ENCODE results near the gene FHL1. TPM values are rescaled to one million over a fixed set of nuclear protein-coding genes. Genes with fewer than 3 reads are reported as not detected.

The FHL1 gene

GRCh38 chrX:136260776-136261175, 113.4 kb downstream of the FHL1 start:
- H3K27me3 ChIP-seq (ENCODE audit: control insufficient read depth in 3 of 3, insufficient read depth in 3 of 3, low read depth in 1 of 3, low read length in 3 of 3) = peaks cover 0 to 30% (median 0%) of the 10 kb centered on the region in 3 experiments
- H3K4ac ChIP-seq (ENCODE audit: low read length) = no peak overlapping the region
- H3K14ac ChIP-seq (ENCODE audit: low read length) = no peak overlapping the region
- no peak overlapping the region for H2BK15ac ChIP-seq (ENCODE audit: low read length)
- no peak overlapping the region for H2BK12ac ChIP-seq (ENCODE audit: low read length)
- no peak overlapping the region for H3K23ac ChIP-seq (ENCODE audit: low read depth, low read length, poor library complexity)
- no peak overlapping the region for H3K4me2 ChIP-seq (ENCODE audit: insufficient read depth, low read length, poor library complexity, severe bottlenecking)
- H2AK5ac ChIP-seq (ENCODE audit: low read depth, low read length) = no peak overlapping the region
- no peak overlapping the region for H3K4me3 ChIP-seq (ENCODE audit: low read length in 2 of 2)
- H2BK120ac ChIP-seq (ENCODE audit: low read depth, low read length) = no peak overlapping the region
- no peak overlapping the region for H3K27ac ChIP-seq (replicated peaks; ENCODE audit: low read length)
- no peak overlapping the region for H4K91ac ChIP-seq (ENCODE audit: low read depth, low read length, poor library complexity)
- no peak for DNase-seq (ENCODE audit: low spot score)
- no peaks in the 10 kb centered on the region for H3K36me3 ChIP-seq (replicated peaks in 1 of 2; ENCODE audit: control insufficient read depth in 2 of 2, insufficient read depth in 2 of 2, low read length in 2 of 2)
- no peak overlapping the region for H4K8ac ChIP-seq (ENCODE audit: low read depth, low read length)
- H3K9me3 ChIP-seq (replicated peaks in 1 of 2; ENCODE audit: control insufficient read depth in 2 of 2, insufficient read depth in 1 of 2, low read depth in 1 of 2, low read length in 2 of 2) = no peaks in the 10 kb centered on the region
- no peaks in the 10 kb centered on the region for H3K4me1 ChIP-seq (ENCODE audit: control insufficient read depth in 2 of 2, insufficient read depth in 1 of 2, low read depth in 1 of 2, low read length in 2 of 2)
- no peak overlapping the region for H2BK5ac ChIP-seq (ENCODE audit: low read length)
- H3K9ac ChIP-seq (ENCODE audit: low read depth, low read length, poor library complexity) = no peak overlapping the region
- no peak overlapping the region for H2AFZ ChIP-seq (ENCODE audit: low read length)
- H3K18ac ChIP-seq (ENCODE audit: low read length) = no peak overlapping the region
- no peaks in the 10 kb centered on the region for H3K79me1 ChIP-seq (ENCODE audit: low read depth, low read length)

Small RNAs within 50 kb of the gene (small RNA-seq; reads per million reads assigned to genes)
- gene RF01210 (ENCODE audit: insufficient read depth) = not detected
